ENCODE results near the gene ARGLU1.

ARGLU1 gene

DNA sequence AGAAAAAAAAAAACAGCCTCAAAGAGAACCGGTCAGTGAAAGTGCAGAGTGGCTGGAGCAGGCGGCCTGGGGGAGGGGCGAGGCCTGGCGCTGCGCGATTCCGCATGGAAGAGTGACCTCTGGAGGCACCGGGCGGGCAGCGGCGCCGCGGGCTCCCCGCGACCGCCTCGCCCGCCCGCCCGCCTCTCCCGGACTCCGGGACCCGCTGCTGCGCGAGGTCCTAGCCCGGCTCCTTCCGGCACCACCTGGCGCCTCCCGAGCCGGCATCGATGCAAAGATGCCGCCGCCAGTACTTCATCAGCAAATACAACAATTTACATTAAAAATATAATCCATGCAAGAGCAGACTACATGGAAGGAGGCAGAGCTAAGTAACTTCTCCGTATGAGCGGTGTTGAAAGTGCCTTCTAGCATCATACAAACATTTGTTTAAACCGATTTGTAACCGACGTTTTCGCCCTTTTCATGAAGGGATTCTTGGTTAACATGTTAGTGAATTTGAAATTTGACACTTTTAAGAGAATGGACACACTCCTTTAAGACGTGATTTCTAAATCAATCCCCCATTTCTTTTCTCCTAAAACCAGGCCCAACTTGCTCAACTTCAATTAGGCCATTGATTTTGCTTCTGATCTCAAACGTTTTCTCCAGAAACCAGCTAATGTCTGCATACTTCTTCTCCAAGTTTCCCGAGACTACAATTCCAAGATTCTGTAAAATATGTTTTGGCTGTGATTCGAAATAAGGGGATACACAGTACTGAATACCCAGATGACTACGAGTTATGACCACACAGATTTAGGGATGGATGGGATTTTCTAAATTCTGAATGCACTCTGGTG lies 34.6 kb downstream of the ARGLU1 start:
- H3K4me3 ChIP-seq (ENCODE audit: low read depth, low read length): peak overlapping the region; percentile 85
- ChIA-PET CTCF (interaction anchor here (0.6 to 5.0 kb wide), 12 partner anchors 9 to 1962 kb away, joined by 3 to 55 read pairs (median 3); no protein-coding TSS in a partner anchor), POLR2A (interaction anchor here (1.2 to 2.8 kb wide), 3 partner anchors 25 to 1578 kb away, joined by 4 to 19 read pairs (median 6); partner anchors contain the start of gene ARGLU1)
- TF ChIP-seq, protein P1, sequence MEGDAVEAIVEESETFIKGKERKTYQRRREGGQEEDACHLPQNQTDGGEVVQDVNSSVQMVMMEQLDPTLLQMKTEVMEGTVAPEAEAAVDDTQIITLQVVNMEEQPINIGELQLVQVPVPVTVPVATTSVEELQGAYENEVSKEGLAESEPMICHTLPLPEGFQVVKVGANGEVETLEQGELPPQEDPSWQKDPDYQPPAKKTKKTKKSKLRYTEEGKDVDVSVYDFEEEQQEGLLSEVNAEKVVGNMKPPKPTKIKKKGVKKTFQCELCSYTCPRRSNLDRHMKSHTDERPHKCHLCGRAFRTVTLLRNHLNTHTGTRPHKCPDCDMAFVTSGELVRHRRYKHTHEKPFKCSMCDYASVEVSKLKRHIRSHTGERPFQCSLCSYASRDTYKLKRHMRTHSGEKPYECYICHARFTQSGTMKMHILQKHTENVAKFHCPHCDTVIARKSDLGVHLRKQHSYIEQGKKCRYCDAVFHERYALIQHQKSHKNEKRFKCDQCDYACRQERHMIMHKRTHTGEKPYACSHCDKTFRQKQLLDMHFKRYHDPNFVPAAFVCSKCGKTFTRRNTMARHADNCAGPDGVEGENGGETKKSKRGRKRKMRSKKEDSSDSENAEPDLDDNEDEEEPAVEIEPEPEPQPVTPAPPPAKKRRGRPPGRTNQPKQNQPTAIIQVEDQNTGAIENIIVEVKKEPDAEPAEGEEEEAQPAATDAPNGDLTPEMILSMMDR (IDR thresholded peaks at IDR 0.05; ENCODE audit: insufficient read depth, low read length, missing control alignments): peak; percentile 67
- no peak for DNase-seq (ENCODE audit: low read depth, low spot score)

DNA sequence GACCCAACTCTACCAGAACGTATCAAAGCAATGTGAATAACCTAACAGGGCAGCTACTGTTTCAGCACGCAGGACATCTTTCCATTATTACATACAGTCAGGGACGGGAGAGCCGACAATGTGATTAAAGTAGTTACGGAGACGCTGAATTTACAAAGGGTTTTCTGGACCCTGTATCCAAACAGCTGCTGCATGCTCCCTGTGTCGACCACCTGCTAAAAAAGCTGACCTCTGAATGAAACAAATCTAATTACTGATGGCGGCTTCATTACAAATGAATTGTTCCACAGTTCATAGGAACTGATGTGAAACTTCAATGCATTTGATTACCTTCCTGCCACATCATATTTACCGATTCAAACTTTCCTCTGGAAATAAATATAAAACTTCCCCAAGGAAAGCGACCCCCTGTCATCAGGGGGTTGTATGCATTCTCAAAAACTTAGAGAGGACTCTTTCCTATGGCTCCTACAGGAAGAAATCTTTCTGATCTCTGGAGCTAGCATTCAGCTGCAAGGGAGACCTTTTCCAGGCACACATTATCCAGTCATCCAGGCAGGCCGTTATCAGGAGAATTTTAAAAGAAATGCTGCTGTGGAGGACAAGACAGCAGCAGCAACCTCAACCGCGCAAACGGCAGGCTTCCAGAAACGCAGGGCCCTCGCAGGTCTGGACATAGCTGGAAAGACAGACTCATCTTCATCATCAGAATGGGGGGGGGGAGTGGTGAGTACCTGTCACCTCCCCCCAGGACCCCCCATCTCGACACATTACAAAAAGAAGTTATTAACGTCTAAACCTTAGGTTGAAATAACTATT lies 35.6 kb downstream of the ARGLU1 start:
- no peak for DNase-seq (ENCODE audit: low read depth, low spot score)
- H3K4me3 ChIP-seq (ENCODE audit: low read depth, low read length): peak overlapping the region; percentile 85
- TF ChIP-seq, protein P1 (IDR thresholded peaks at IDR 0.05; ENCODE audit: insufficient read depth, low read length, missing control alignments): no peak
- ChIA-PET POLR2A (interaction anchor here (0.6 kb wide), 2 partner anchors 356 to 454 kb away, joined by 3 read pairs; no protein-coding TSS in a partner anchor), CTCF (interaction anchor here (0.6 to 2.1 kb wide), 7 partner anchors 173 to 1961 kb away, joined by 3 to 7 read pairs (median 3); no protein-coding TSS in a partner anchor)

DNA sequence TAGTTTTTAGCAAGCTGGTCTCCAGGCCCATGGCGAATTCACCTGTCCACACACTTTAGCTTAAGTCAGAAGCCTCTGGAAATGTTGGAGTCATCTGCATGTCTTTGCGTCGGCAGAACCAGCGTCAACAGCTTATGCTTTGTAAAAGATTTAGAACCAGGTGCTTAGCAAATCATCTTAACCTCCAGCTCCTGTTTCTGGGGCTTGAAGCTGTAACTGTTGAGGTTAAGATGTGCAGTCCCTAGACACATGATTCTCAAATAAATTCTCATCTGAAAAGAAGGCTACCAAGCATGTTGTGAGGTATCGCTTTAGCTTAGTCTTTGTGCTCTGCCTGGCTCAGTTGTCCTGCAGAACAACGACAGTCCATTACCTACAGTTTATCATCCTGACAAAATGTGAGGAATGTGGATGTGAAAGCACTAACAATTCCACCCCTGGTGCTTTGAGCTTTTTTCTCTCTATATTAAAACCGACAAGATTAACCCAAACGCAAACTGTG lies 36.9 kb downstream of the ARGLU1 start:
- TF ChIP-seq, protein P1 (IDR thresholded peaks at IDR 0.05; ENCODE audit: insufficient read depth, low read length, missing control alignments): no peak
- ChIA-PET POLR2A (interaction anchor here (0.6 kb wide), 1 partner anchor 412 kb away, joined by 3 read pairs; no protein-coding TSS in a partner anchor), CTCF (interaction anchor here (0.7 to 2.1 kb wide), 3 partner anchors 447 to 1959 kb away, joined by 3 to 7 read pairs (median 5); no protein-coding TSS in a partner anchor)
- no peak for DNase-seq (ENCODE audit: low read depth, low spot score)
- H3K4me3 ChIP-seq (ENCODE audit: low read depth, low read length): peak overlapping the region; percentile 85

DNA sequence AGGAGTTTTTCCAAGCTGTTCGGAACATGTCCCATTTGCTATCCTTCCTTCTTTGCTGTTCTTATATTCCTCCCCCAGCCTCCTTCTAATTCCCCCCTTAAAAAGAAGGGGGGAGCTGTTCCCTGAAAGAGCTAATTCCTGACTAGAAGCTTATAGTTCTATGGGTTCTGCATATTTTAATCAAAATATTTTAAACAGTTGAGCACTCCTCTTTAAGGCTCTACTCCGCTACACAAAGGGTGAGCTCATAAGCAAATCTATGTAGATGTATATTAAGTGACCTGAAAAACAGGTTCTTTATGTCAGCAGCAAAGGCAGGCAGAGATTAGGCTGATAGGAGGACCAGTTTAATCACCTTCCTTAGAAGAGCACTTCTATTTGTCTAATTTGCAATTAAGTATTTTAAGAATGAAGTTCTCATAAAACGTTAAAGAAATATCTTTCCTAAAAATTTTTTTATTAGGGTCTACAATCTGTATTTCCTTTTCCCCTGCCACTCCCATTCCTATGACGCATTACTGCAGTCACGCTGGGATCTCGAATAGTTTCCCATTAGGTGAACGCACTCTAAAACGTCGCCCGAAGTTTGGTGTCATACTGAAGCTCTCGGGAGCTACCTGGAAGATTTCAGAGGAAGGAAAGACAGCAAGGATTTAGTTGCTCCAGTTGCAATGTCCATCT lies 37.6 kb downstream of the ARGLU1 start:
- H3K4me3 ChIP-seq (ENCODE audit: low read depth, low read length): peak overlapping the region; percentile 85
- ChIA-PET CTCF (interaction anchor here (0.7 to 2.1 kb wide), 5 partner anchors 10 to 1959 kb away, joined by 3 to 7 read pairs (median 4); no protein-coding TSS in a partner anchor), POLR2A (interaction anchor here (0.6 kb wide), 1 partner anchor 411 kb away, joined by 3 read pairs; no protein-coding TSS in a partner anchor)
- no peak for DNase-seq (ENCODE audit: low read depth, low spot score)
- TF ChIP-seq, protein P1 (IDR thresholded peaks at IDR 0.05; ENCODE audit: insufficient read depth, low read length, missing control alignments): no peak

DNA sequence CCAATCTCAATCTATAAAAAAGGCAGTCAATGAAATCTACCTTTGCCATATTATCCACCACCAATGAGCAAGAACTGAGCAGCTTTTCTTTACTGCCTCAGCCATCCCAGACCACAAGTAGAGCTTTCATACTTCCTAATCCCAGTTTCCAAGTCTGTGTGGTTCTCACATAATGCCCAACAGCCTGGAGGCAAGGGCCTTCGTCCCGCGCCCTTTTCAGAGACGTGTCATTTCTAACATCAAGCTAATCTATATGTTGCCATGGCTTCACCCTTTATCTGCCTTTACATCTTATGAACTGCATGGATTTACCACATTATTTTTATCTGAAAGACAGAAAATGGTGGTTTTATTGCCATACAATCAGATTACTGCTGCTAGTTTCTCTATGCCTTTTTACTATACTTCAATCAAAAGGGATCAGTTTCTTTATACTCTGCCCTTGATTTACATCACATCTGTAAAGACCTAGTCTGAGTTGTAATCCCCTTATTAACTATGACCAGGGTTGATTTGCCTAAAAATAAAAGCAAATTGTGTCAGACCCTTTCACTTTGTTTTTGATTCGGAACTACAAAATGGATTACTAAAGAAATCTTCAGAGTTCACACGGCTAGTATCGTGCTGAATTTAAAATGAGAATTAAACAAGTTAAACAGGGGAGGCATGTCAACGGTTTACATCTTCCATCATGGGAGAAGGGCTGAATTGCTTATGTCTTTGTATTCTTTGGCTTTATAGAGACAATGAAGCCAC lies 38.3 kb downstream of the ARGLU1 start:
- peak overlapping the region; percentile 2; the same call in 1 of the 2 replicates for H3K4me3 ChIP-seq (ENCODE audit: low read depth, low read length)
- TF ChIP-seq, protein P1 (IDR thresholded peaks at IDR 0.05; ENCODE audit: insufficient read depth, low read length, missing control alignments): no peak
- POLR2A ChIA-PET: interaction anchor here (0.6 kb wide), 1 partner anchor 1789 kb away, joined by 3 read pairs; no protein-coding TSS in a partner anchor
- DNase-seq (ENCODE audit: low read depth, low spot score): no peak
- CTCF ChIA-PET: interaction anchor here (0.8 to 1.6 kb wide), 3 partner anchors 9 to 1119 kb away, joined by 3 to 4 read pairs (median 4); no protein-coding TSS in a partner anchor

Data from AG04449 (cell line).